Activated CD4-positive, alpha-beta memory T cell treated with anti-CD3 and anti-CD28 coated beads, Interleukin-2, amount 10 ng/mL, durations not matched to agents 7 days and 5 days (primary cell): ENCODE measurements around the gene ZFPL1. TPM values are rescaled to one million over a fixed set of nuclear protein-coding genes. Genes with fewer than 3 reads are reported as not detected.

Experiments used
- CTCF ChIA-PET: fragments of 350-600 bp; sonication (Branson Sonifier 250); formaldehyde crosslinking; loops from one replicate; lab custom pipeline; 2021; ENCODE audit warnings: antibody characterized with exemption, inconsistent platforms; lab: Charles Lee
- POLR2A ChIA-PET: fragments of 350-600 bp; sonication (Branson Sonifier 250); formaldehyde crosslinking; loops from one replicate; lab custom pipeline; 2021; ENCODE audit warnings: antibody characterized with exemption; lab: Charles Lee
- DNase-seq: peaks from one replicate; pipeline ENCODE4 v3.0.0-alpha.2; 2020
- H3K27ac Mint-ChIP-seq: one replicate; pipeline ENCODE4 v1.8.0; 2021; ENCODE audit warnings: mild to moderate bottlenecking, mixed read lengths
- H3K27me3 Mint-ChIP-seq: one replicate; pipeline ENCODE4 v1.8.0; 2021; ENCODE audit warnings: mixed read lengths
- H3K36me3 Mint-ChIP-seq: one replicate; pipeline ENCODE4 v1.8.0; 2021; ENCODE audit warnings: low read depth, mixed read lengths
- H3K4me1 Mint-ChIP-seq: one replicate; pipeline ENCODE4 v1.8.0; 2021; ENCODE audit warnings: mixed read lengths
- H3K4me3 Mint-ChIP-seq: one replicate; pipeline ENCODE4 v1.8.0; 2021; ENCODE audit warnings: mild to moderate bottlenecking, mixed read lengths
- H3K9me3 Mint-ChIP-seq: one replicate; pipeline ENCODE4 v1.8.0; 2021; ENCODE audit warnings: mixed read lengths
- total RNA-seq, 2 experiments: library from RNA; stranded (reverse); gene quantifications; one replicate each; pipeline ENCODE4 v1.2.3, GENCODE V29; 2021

Gene ZFPL1
- total RNA-seq, 2 experiments from 2014 or later: 30.1 to 31.6 TPM

DNA sequence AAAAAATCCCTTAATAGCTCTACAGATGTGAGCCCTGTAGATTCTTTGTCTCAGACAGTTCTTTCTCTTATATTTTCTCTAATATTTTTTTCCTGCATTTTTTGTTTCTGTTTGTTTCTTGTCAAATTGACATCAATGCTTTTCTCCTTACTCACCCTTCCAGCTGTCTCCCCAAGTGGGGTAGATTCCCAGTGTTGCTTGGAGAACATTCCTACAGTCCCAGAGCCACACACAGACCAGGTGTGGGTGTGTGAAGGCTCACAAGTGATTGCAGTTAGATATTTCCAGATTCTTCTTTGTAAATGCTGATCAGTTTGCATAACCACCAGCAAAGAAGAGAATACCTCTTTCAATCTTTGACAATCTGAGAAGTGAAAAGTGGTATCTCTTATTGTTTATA lies 19.5 kb downstream of the ZFPL1 start:
- DNase-seq: no peak
- Mint-ChIP-seq H3K9me3 (no peaks in the 10 kb centered on the region), H3K27ac (no peak overlapping the region), H3K27me3 (no peaks in the 10 kb centered on the region), H3K4me1 (peaks cover 27% of the 10 kb centered on the region), H3K36me3 (peaks cover 31% of the 10 kb centered on the region), H3K4me3 (no peak overlapping the region)
- ChIA-PET CTCF (interaction anchor here (2.6 kb wide), 1 partner anchor 9 kb away, joined by 9 read pairs; the partner anchor contains the start of gene TM7SF2), POLR2A (interaction anchor here (1.1 to 1.8 kb wide), 4 partner anchors 8 to 19 kb away, joined by 3 to 6 read pairs (median 4); partner anchors contain the start of genes FAU, MRPL49, TM7SF2 and ZNHIT2)

DNA sequence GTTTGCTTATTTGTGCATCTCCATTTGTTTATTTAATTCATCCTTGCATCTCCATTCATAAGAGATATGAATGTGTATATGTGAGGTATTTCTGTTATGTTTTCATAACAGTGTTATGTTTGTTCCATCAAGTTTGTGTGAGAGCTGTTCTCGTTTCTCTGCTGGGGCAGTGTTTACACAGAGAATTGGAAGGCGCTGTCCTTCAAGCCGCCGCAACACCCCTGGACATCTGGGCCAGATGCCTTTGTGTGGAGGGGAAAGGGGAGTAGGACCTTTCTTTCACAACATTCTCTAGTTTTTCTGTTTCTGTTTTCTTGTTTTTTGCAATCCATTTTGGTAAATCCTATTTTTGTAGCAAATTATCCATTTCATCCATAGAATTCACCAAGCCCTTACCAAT lies 20.6 kb downstream of the ZFPL1 start:
- Mint-ChIP-seq H3K9me3 (no peaks in the 10 kb centered on the region), H3K4me3 (no peak overlapping the region)
- CTCF ChIA-PET: no interaction called here

DNA sequence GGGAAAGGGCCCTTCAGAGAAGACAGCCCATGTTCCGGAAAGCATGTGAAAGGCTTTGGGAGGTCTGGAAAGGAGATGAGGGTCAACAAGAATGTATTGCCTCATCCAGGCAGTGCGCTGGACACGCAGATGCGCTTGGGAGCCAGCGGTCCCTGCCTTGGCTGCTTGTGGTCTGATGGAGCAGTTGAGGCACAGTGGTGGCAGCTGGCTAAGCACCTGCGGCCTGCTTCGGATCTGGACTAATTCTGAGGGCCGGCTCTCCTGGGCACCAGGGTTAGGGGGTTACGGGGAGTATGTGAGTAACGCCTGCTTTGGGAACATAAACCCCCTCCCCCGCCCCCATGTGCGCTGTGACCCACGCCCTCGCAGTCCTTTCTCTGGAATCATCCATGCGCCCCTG lies 23.1 kb downstream of the ZFPL1 start:
- Mint-ChIP-seq H3K36me3 (peaks cover 25% of the 10 kb centered on the region), H3K4me1 (peaks cover 41% of the 10 kb centered on the region), H3K4me3 (no peak overlapping the region), H3K9me3 (no peaks in the 10 kb centered on the region), H3K27ac (no peak overlapping the region), H3K27me3 (no peaks in the 10 kb centered on the region)
- ChIA-PET CTCF (no interaction called here), POLR2A (interaction anchor here (2.9 kb wide), 1 partner anchor 10 kb away, joined by 25 read pairs; the partner anchor contains the start of gene VPS51)
- no peak for DNase-seq

More for the DNA sequence above, 20.6 kb downstream of the ZFPL1 start:
- no peak overlapping the region for H3K27ac Mint-ChIP-seq
- POLR2A ChIA-PET: interaction anchor here (0.7 to 2.4 kb wide), 4 partner anchors 8 to 21 kb away, joined by 3 to 9 read pairs (median 4); partner anchors contain the start of genes CDCA5, FAU, MRPL49 and VPS51
- DNase-seq: no peak
- no peaks in the 10 kb centered on the region for H3K27me3 Mint-ChIP-seq
- peaks cover 25% of the 10 kb centered on the region for H3K36me3 Mint-ChIP-seq
- H3K4me1 Mint-ChIP-seq: peaks cover 22% of the 10 kb centered on the region

DNA sequence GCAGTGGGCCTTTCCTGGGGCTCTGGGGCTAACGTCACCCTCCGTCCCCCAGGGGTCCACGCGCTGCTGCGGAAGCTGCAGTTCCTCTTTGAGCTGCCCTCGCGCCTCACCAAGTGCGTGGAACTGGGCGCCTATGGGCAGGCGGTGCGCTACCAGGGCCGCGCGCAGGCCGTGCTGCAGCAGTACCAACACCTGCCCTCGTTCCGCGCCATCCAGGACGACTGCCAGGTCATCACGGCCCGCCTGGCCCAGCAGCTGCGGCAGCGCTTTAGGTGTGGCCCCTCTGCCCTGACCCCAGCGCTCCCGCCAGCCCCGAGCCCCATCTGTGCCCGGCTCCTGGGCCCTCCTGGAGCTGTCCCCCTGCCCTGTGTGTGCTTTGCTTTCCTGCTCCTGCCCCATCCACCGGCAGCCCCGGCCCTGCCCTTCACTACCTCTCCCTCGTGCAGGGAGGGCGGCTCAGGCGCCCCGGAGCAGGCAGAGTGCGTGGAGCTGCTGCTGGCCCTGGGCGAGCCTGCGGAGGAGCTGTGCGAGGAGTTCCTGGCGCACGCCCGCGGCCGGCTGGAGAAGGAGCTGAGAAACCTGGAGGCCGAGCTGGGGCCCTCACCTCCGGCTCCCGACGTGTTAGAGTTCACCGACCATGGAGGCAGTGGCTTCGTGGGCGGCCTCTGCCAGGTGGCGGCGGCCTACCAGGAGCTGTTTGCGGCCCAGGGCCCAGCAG lies 23.9 kb downstream of the ZFPL1 start:
- ChIA-PET POLR2A (interaction anchor here (1.1 to 5.6 kb wide), 5 partner anchors 9 to 68 kb away, joined by 3 to 75 read pairs (median 4); partner anchors contain the start of genes FAU, MRPL49, VPS51 and ZNHIT2), CTCF (no interaction called here)
- no peak overlapping the region for H3K4me3 Mint-ChIP-seq
- no peak overlapping the region for H3K27ac Mint-ChIP-seq
- DNase-seq: no peak
- no peaks in the 10 kb centered on the region for H3K9me3 Mint-ChIP-seq
- H3K27me3 Mint-ChIP-seq: no peaks in the 10 kb centered on the region
- H3K36me3 Mint-ChIP-seq: peaks cover 25% of the 10 kb centered on the region
- H3K4me1 Mint-ChIP-seq: peaks cover 41% of the 10 kb centered on the region

DNA sequence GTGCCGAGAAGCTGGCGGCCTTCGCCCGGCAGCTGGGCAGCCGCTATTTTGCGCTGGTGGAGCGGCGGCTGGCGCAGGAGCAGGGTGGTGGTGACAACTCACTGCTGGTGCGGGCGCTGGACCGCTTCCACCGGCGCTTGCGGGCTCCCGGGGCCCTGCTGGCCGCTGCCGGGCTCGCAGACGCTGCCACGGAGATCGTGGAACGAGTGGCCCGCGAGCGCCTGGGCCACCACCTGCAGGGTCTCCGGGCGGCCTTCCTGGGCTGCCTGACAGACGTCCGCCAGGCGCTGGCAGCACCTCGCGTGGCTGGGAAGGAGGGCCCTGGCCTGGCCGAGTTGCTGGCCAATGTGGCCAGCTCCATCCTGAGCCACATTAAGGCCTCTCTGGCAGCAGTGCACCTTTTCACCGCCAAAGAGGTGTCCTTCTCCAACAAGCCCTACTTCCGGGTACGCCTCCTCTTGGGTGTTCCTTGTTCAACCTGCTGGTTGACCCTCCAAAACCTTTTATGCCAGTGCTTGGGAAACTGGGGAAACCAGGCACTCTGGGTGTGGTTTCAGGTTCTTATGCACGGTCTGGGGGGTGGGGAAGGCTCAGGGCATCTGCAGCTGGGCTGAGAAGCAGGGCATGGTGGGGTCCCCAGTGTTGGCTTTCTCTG lies 24.6 kb downstream of the ZFPL1 start:
- no peaks in the 10 kb centered on the region for H3K27me3 Mint-ChIP-seq
- H3K36me3 Mint-ChIP-seq: peaks cover 23% of the 10 kb centered on the region
- ChIA-PET CTCF (interaction anchor here (1.5 to 5.2 kb wide), 4 partner anchors 11 to 208 kb away, joined by 4 to 89 read pairs (median 12); partner anchors contain the start of genes CDCA5, VPS51 and ZFPL1), POLR2A (interaction anchor here (1.1 to 5.6 kb wide), 7 partner anchors 9 to 73 kb away, joined by 3 to 75 read pairs (median 18); partner anchors contain the start of genes CAPN1, FAU, MRPL49 and SYVN1)
- DNase-seq: no peak
- peaks cover 46% of the 10 kb centered on the region for H3K4me1 Mint-ChIP-seq
- no peak overlapping the region for H3K27ac Mint-ChIP-seq
- no peak overlapping the region for H3K4me3 Mint-ChIP-seq
- H3K9me3 Mint-ChIP-seq: no peaks in the 10 kb centered on the region

DNA sequence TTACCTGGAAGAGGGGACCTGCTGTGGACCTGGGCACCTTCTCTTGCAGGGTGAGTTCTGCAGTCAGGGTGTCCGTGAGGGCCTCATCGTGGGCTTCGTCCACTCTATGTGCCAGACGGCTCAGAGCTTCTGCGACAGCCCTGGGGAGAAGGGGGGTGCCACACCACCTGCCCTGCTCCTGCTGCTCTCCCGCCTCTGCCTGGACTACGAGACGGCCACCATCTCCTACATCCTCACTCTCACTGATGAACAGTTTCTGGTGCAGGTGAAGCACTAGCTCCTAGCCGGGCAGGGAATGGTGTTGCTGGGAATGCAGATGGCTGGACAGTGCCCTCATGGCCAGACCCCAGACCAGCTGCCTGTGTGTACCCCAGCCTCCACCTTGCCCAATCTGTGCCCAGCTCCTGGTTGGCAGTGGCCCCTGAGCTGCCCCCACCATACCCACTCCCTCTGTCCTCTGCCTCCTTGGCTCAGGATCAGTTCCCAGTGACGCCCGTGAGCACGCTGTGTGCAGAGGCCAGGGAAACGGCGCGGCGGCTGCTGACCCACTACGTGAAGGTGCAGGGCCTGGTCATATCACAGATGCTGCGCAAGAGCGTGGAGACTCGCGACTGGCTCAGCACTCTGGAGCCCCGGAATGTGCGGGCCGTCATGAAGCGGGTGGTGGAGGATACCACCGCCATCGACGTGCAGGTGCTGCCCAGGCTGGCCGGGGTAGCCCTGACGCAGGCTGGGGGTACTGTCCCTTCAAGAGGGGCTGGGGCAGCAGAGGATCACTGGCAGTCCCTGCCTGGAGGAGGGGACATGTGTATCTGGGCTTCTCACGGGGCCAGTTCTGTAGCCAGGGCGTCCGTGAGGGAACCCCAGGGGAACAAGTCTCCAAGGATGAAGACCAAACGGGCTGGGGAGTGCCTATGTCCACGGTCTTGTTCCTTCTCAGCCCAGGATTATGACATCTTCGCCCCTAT lies 25.5 kb downstream of the ZFPL1 start:
- Mint-ChIP-seq H3K36me3 (peaks cover 21% of the 10 kb centered on the region), H3K27ac (peak overlapping the region; percentile 44), H3K4me1 (peaks cover 49% of the 10 kb centered on the region), H3K9me3 (no peaks in the 10 kb centered on the region), H3K27me3 (no peaks in the 10 kb centered on the region), H3K4me3 (no peak overlapping the region)
- POLR2A ChIA-PET: interaction anchor here (1.0 to 5.7 kb wide), 10 partner anchors 12 to 152 kb away, joined by 4 to 83 read pairs (median 16); partner anchors contain the start of genes ARL2, CAPN1, CDCA5 and FAU
- CTCF ChIA-PET: interaction anchor here (0.7 to 5.2 kb wide), 18 partner anchors 8 to 261 kb away, joined by 3 to 89 read pairs (median 4); partner anchors contain the start of genes ARL2, CAPN1, CDCA5 and FAU
- no peak for DNase-seq

DNA sequence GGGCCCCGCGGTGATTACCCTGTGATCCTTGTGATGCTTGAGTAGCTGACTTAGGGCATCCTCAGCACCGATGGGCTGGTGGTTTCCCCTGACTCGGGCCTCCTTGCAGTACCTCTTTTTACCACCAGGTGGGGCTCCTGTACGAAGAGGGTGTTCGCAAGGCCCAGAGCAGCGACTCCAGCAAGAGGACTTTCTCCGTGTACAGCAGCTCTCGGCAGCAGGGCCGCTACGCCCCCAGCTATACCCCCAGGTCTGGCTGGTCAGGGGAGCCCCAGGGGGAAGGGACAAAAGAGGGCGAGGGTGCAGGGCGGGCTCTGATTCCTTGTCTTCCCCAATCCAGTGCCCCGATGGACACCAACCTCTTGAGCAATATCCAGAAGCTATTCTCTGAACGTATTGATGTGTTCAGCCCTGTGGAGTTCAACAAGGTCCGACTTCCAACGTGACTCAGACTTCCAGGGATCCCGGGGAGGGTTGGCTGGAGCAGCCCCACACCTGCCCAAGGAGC lies 26.4 kb downstream of the ZFPL1 start:
- Mint-ChIP-seq H3K27ac (peak overlapping the region; percentile 44), H3K36me3 (peaks cover 16% of the 10 kb centered on the region), H3K4me3 (no peak overlapping the region), H3K9me3 (no peaks in the 10 kb centered on the region), H3K4me1 (peaks cover 43% of the 10 kb centered on the region), H3K27me3 (no peaks in the 10 kb centered on the region)
- peak; percentile 95 for DNase-seq
- CTCF ChIA-PET: interaction anchor here (0.7 to 5.2 kb wide), 22 partner anchors 9 to 331 kb away, joined by 3 to 89 read pairs (median 4); partner anchors contain the start of genes ARL2, CAPN1, CDCA5 and FAU
- POLR2A ChIA-PET: interaction anchor here (0.6 to 5.7 kb wide), 12 partner anchors 11 to 366 kb away, joined by 3 to 83 read pairs (median 10); partner anchors contain the start of genes ARL2, CAPN1, CDCA5 and EHD1

DNA sequence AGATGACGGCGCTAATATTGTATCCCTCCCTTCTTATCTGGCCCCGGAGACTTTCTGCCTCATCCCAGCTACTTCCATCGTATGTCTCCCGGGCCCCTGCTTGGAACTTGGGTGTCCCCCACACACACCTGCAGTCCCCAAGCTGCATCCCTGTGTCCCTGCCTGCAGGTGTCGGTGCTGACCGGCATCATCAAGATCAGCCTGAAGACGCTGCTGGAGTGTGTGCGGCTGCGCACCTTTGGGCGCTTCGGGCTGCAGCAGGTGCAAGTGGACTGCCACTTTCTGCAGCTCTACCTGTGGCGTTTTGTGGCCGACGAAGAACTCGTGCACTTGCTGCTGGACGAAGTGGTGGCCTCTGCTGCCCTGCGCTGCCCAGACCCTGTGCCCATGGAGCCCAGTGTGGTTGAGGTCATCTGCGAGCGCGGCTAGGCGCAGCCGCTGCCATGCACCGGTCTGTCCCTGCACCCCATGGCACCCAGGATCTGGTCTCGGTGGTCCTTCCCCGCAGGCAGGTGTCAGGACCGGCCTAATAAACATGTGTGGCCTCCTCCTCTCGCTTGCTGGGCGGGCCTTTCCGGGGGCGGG lies 27.2 kb downstream of the ZFPL1 start:
- no peak for DNase-seq
- peak overlapping the region; percentile 80 for H3K27ac Mint-ChIP-seq
- POLR2A ChIA-PET: interaction anchor here (0.6 to 5.7 kb wide), 15 partner anchors 9 to 367 kb away, joined by 3 to 83 read pairs (median 6); partner anchors contain the start of genes ARL2, CAPN1, CDCA5 and EHD1

DNA sequence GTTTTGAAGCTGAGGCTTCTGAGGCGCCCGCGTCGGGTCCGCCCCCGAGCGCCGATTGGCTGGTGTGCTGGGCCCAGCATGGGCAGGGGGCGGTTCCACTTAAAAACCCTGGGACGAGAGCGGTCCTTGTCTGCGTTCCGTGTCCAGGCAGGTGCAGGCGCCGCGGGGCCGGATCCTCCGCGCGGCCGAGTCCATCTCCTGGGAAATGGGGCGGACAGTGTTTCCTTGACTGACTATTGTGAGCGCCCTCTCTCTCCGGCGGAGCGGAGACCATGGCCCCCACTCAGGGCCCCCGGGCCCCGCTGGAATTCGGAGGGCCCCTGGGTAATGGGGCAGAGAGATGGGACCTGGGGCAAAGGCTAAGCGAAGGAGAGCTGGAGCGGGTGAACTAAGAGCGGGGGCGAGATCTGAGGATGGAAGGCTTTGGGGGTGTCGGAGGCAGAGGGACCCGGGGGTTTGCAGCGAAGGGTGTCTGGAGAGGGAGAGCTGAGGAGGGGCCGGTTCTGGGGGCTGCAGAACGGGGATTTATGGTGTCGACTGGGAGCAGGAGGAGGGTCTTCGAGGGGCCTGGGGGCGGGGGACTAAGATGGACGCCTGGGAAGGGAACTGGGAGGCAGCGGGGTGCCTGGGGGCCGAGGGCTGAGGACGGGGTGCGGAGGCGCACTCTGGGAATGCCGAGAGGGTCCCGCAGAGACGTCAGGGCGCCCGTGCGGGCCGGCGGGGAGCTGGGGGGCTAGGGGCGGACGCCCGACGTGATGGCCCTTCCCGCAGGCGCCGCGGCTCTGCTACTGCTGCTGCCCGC lies 27.9 kb downstream of the ZFPL1 start, which contains the start of gene TM7SF2:
Gene TM7SF2, plus strand, starts transcription at position 129 of the 802 bp plus-strand sequence. Its CDS starts 144 bp downstream, at position 273.
- peak within 1 kb of the TSS; percentile 87 for H3K4me3 Mint-ChIP-seq
- H3K4me1 Mint-ChIP-seq: peaks cover 49% of the 10 kb centered on the region
- DNase-seq: peak; percentile 96
- H3K27ac Mint-ChIP-seq: peak within 1 kb of the TSS; percentile 80
- CTCF ChIA-PET: interaction anchor here (0.9 to 5.2 kb wide), 19 partner anchors 9 to 333 kb away, joined by 3 to 89 read pairs (median 4); partner anchors contain the start of genes CDCA5, FAU, MRPL49 and SF1
- H3K9me3 Mint-ChIP-seq: no peaks in the 10 kb centered on the region
- peaks cover 12% of the 10 kb centered on the region for H3K36me3 Mint-ChIP-seq
- POLR2A ChIA-PET: interaction anchor here (0.6 to 5.7 kb wide), 18 partner anchors 9 to 368 kb away, joined by 3 to 83 read pairs (median 6); partner anchors contain the start of genes ARL2, CAPN1, CDCA5 and FAU
- H3K27me3 Mint-ChIP-seq: no peaks in the 10 kb centered on the region

More for the DNA sequence above, 27.2 kb downstream of the ZFPL1 start:
- H3K36me3 Mint-ChIP-seq: peaks cover 13% of the 10 kb centered on the region
- CTCF ChIA-PET: interaction anchor here (0.9 to 5.2 kb wide), 26 partner anchors 9 to 332 kb away, joined by 3 to 89 read pairs (median 5); partner anchors contain the start of genes ARL2, CAPN1, CDCA5 and FAU
- H3K4me1 Mint-ChIP-seq: peaks cover 44% of the 10 kb centered on the region
- peak overlapping the region; percentile 87 for H3K4me3 Mint-ChIP-seq
- no peaks in the 10 kb centered on the region for H3K27me3 Mint-ChIP-seq
- H3K9me3 Mint-ChIP-seq: no peaks in the 10 kb centered on the region
